H9 (cell line): Measurements from ENCODE around the gene VPS41. TPM values are rescaled to one million over a fixed set of nuclear protein-coding genes. Genes with fewer than 3 reads are reported as not detected.

Source experiments
- DNase-seq: peaks from one replicate; pipeline ENCODE4 v3.0.0-alpha.2; 2017
- H2AFZ ChIP-seq: one replicate; pipeline ENCODE4 v1.6.1; 2013; ENCODE audit warnings: mild to moderate bottlenecking, low read length, control low read depth, moderate library complexity
- H2AK5ac ChIP-seq: 2 replicates; pipeline ENCODE4 v1.6.1; 2013; ENCODE audit warnings: low read length, control low read depth, mixed read lengths; ENCODE audit not compliant: insufficient read length
- H2BK120ac ChIP-seq: one replicate; pipeline ENCODE4 v1.6.1; 2013; ENCODE audit warnings: low read depth, mild to moderate bottlenecking, low read length, control low read depth, inconsistent platforms; ENCODE audit not compliant: poor library complexity, severe bottlenecking
- H2BK12ac ChIP-seq: 2 replicates; pipeline ENCODE4 v1.6.1; 2013; ENCODE audit warnings: low read length, control low read depth, mixed read lengths, low read depth; ENCODE audit not compliant: insufficient read length
- H2BK15ac ChIP-seq: 2 replicates; pipeline ENCODE4 v1.6.1; 2013; ENCODE audit warnings: low read depth, low read length, control low read depth
- H2BK20ac ChIP-seq: one replicate; pipeline ENCODE4 v1.6.1; 2013; ENCODE audit warnings: low read depth, mild to moderate bottlenecking, low read length, control low read depth, inconsistent platforms; ENCODE audit not compliant: poor library complexity, severe bottlenecking
- H2BK5ac ChIP-seq: 2 replicates; pipeline ENCODE4 v1.6.1; 2013; ENCODE audit warnings: low read length, control low read depth, mixed read lengths; ENCODE audit not compliant: insufficient read length
- H3K14ac ChIP-seq: 2 replicates; pipeline ENCODE4 v1.6.1; 2013; ENCODE audit warnings: low read length, control low read depth; ENCODE audit not compliant: insufficient read depth
- H3K18ac ChIP-seq: 2 replicates; pipeline ENCODE4 v1.6.1; 2013; ENCODE audit warnings: low read depth, mild to moderate bottlenecking, mixed read lengths, low read length, control low read depth; ENCODE audit not compliant: insufficient read length
- H3K23ac ChIP-seq: 2 replicates; pipeline ENCODE4 v1.6.1; 2013; ENCODE audit warnings: low read length, control low read depth, mixed read lengths, low read depth; ENCODE audit not compliant: insufficient read length
- H3K23me2 ChIP-seq: 2 replicates; pipeline ENCODE4 v1.6.1; 2013; ENCODE audit warnings: low read depth, mild to moderate bottlenecking, mixed read lengths, low read length, control low read depth; ENCODE audit not compliant: insufficient read length, poor library complexity, severe bottlenecking
- H3K27ac ChIP-seq: 2 replicates; pipeline ENCODE4 v1.5.1; 2013; ENCODE audit warnings: low read length, control low read depth, mixed read lengths, low read depth; ENCODE audit not compliant: insufficient read length
- H3K27me3 ChIP-seq: 2 replicates; pipeline ENCODE4 v1.6.1; 2013; ENCODE audit warnings: low read length, control low read depth, inconsistent platforms; ENCODE audit not compliant: insufficient read depth
- H3K4ac ChIP-seq: 2 replicates; pipeline ENCODE4 v1.6.1; 2013; ENCODE audit warnings: low read depth, mild to moderate bottlenecking, control low read depth, inconsistent platforms, low read length, moderate library complexity
- H3K4me1 ChIP-seq: 2 replicates; pipeline ENCODE4 v1.6.1; 2013; ENCODE audit warnings: low read length, control low read depth, inconsistent platforms; ENCODE audit not compliant: insufficient read depth
- H3K4me2 ChIP-seq: 2 replicates; pipeline ENCODE4 v1.6.1; 2013; ENCODE audit warnings: low read length, control low read depth, mixed read lengths; ENCODE audit not compliant: insufficient read length, insufficient read depth
- H3K56ac ChIP-seq: 2 replicates; pipeline ENCODE4 v1.6.1; 2013; ENCODE audit warnings: low read depth, mild to moderate bottlenecking, mixed read lengths, low read length, control low read depth; ENCODE audit not compliant: insufficient read length
- H3K79me1 ChIP-seq: 2 replicates; pipeline ENCODE4 v1.6.1; 2013; ENCODE audit warnings: low read depth, mild to moderate bottlenecking, moderate library complexity, low read length, control low read depth, inconsistent platforms; ENCODE audit not compliant: insufficient read depth, poor library complexity, severe bottlenecking
- H3K79me2 ChIP-seq: 2 replicates; pipeline ENCODE4 v1.6.1; 2013; ENCODE audit warnings: low read length, control low read depth, inconsistent platforms; ENCODE audit not compliant: insufficient read depth
- H3K9ac ChIP-seq: 2 replicates; pipeline ENCODE4 v1.6.1; 2013; ENCODE audit warnings: low read length, control low read depth, mixed read lengths; ENCODE audit not compliant: insufficient read length; ENCODE audit errors: extremely low read depth
- H3K9me3 ChIP-seq: one replicate; pipeline ENCODE4 v1.6.1; 2013; ENCODE audit warnings: low read depth, low read length, inconsistent platforms; ENCODE audit not compliant: control insufficient read depth
- H3T11ph ChIP-seq: one replicate; pipeline ENCODE4 v1.6.1; 2013; ENCODE audit warnings: mild to moderate bottlenecking, low read length, control low read depth, inconsistent platforms
- H4K20me1 ChIP-seq: one replicate; pipeline ENCODE4 v1.6.1; 2013; ENCODE audit not compliant: control insufficient read depth, insufficient read length, insufficient read depth
- H4K5ac ChIP-seq: 2 replicates; pipeline ENCODE4 v1.6.1; 2013; ENCODE audit warnings: low read depth, mild to moderate bottlenecking, mixed read lengths, low read length, control low read depth; ENCODE audit not compliant: insufficient read length
- H4K8ac ChIP-seq: replicated peaks from 2 replicates; pipeline ENCODE4 v1.6.1; 2013; ENCODE audit warnings: low read length, control low read depth, mixed read lengths, low read depth; ENCODE audit not compliant: insufficient read length
- H4K91ac ChIP-seq: 2 replicates; pipeline ENCODE4 v1.6.1; 2013; ENCODE audit warnings: low read depth, mild to moderate bottlenecking, moderate library complexity, mixed read lengths, low read length, control low read depth; ENCODE audit not compliant: insufficient read length
- H3K27ac Mint-ChIP-seq, 3 experiments: 2 replicates in 2 of 3; 3 replicates in 1 of 3; pipeline ENCODE4 v1.8.0; 2020 to 2021; ENCODE audit warnings: mixed read lengths in 3 of 3, mild to moderate bottlenecking in 1 of 3, moderate library complexity in 1 of 3
- H3K27me3 Mint-ChIP-seq: 2 replicates; pipeline ENCODE4 v1.8.0; 2021; ENCODE audit warnings: low read depth, mild to moderate bottlenecking, moderate library complexity, mixed read lengths
- H3K36me3 Mint-ChIP-seq, 3 experiments: 2 replicates in 2 of 3; 3 replicates in 1 of 3; pipeline ENCODE4 v1.8.0; 2020 to 2021; ENCODE audit warnings: low read depth in 3 of 3, mixed read lengths in 3 of 3; ENCODE audit not compliant: insufficient read depth in 1 of 3
- H3K4me1 Mint-ChIP-seq, 2 experiments: 2 replicates each; pipeline ENCODE4 v1.8.0; 2020; ENCODE audit warnings: mixed read lengths in 2 of 2
- H3K4me3 Mint-ChIP-seq, 2 experiments: 2 replicates in 1 of 2; 3 replicates in 1 of 2; pipeline ENCODE4 v1.8.0; 2020 to 2021; ENCODE audit warnings: mild to moderate bottlenecking in 2 of 2, mixed read lengths in 2 of 2, moderate library complexity in 1 of 2
- H3K9me3 Mint-ChIP-seq, 2 experiments: 2 replicates in 1 of 2; 3 replicates in 1 of 2; pipeline ENCODE4 v1.8.0; 2020; ENCODE audit warnings: mild to moderate bottlenecking in 2 of 2, mixed read lengths in 2 of 2, moderate library complexity in 1 of 2
- CTCF ChIP-seq: fragments of 200-600 bp; sonication (generic); conservative IDR thresholded peaks from 3 replicates; pipeline ENCODE4 v1.8.0; 2021; ENCODE audit warnings: antibody characterized with exemption, mild to moderate bottlenecking
- WGBS: extraction: QIAGEN DNeasy Blood & Tissue Kit; methylation state at CpG from one replicate; pipeline ENCODE4 v1.1.7; 2013; ENCODE audit warnings: missing lambda C conversion rate, low lambda C conversion rate, mixed read lengths; ENCODE audit not compliant: insufficient read length; ENCODE audit errors: extremely low coverage; 5-methylcytosine and 5-hydroxymethylcytosine counted together
- total RNA-seq: library from RNA; stranded (reverse); gene quantifications from 2 replicates; pipeline ENCODE4 v1.2.1, GENCODE V29; 2021

Gene VPS41
- total RNA-seq, 1 experiment from 2014 or later, result 49.3 TPM

DNA sequence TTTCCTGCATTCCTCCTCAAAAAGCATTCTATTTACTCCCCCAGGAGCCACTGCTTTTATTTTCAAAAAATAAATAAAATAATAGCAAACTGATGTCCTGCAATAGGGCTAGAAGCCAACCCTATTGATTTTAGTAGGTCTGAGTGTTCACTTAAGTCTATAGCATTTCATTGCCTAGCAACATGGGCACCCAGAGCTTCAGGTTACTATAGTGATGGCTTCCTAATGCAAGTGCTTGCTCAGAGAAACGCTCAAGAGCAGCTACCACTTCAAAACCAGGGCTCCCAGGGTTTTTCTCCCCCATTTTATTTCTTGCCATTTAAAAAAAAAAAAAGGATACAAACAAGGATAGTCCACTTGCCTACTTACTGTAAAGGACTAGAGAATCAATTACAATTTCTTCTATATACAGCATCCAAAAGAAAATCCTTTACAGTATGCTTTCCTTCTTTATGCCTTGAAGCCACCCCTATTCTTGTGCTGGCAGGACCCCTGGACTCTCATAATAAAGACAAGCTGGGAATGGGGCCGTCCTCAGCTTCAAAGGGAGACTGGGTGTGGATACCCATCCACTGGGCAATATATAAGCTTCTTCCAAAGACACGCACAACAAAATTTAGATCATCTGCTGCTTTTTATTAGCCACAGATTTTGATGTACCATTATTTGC lies 133.3 kb downstream of the VPS41 start:
- Histone ChIP-seq H3K14ac (no peak overlapping the region), H4K8ac (no peak overlapping the region), H4K5ac (no peak overlapping the region), H3K9ac (no peak overlapping the region), H2AK5ac (no peak overlapping the region), H3K9me3 (no peaks in the 10 kb centered on the region), H3K79me2 (no peaks in the 10 kb centered on the region), H4K91ac (no peak overlapping the region), H3K4me1 (no peaks in the 10 kb centered on the region), H3K56ac (no peak overlapping the region), H3K27me3 (no peaks in the 10 kb centered on the region), H3K18ac (no peak overlapping the region), H3K23me2 (no peaks in the 10 kb centered on the region), H3K27ac (no peak overlapping the region), H2BK20ac (no peak overlapping the region), H3K79me1 (no peaks in the 10 kb centered on the region), H3T11ph (no peak overlapping the region), H2BK12ac (no peak overlapping the region), H3K4ac (no peak overlapping the region), H2BK15ac (no peak overlapping the region), H2AFZ (no peak overlapping the region), H3K23ac (no peak overlapping the region), H3K4me2 (no peak overlapping the region), H4K20me1 (no peaks in the 10 kb centered on the region), H2BK120ac (no peak overlapping the region), H2BK5ac (no peak overlapping the region)
- no peak for DNase-seq
- Mint-ChIP-seq H3K4me3 (no peak overlapping the region), H3K27ac (no peak overlapping the region; a peak in 1 of 7 replicates), H3K27me3 (no peaks in the 10 kb centered on the region), H3K36me3 (peaks cover 2 to 26% (median 11%) of the 10 kb centered on the region in 3 experiments; a peak in 5 of 7 replicates), H3K9me3 (no peaks in the 10 kb centered on the region), H3K4me1 (peaks cover 11 to 16% of the 10 kb centered on the region in 2 experiments)
- no peak for TF ChIP-seq CTCF
- WGBS, result no CpG with 5 or more reads among the region's 3 CpGs
